ENCODE results near the gene MPP4. TPM values are rescaled to one million over a fixed set of nuclear protein-coding genes. Genes with fewer than 3 reads are reported as not detected.

MPP4 gene
- total and polyA plus RNA-seq, 2 of the 13 experiments (the other 11 are each of a cell fraction or from before 2014, with no cell fraction given), result not detected

- DNase-seq (ENCODE audit: low spot score) (no peak), ATAC-seq (no peak), FAIRE-seq (no peak)
- H3K27me3 ChIP-seq (ENCODE audit: control insufficient read depth in 1 of 2, insufficient read depth in 2 of 2, low read length in 2 of 2), result no peaks in the 10 kb centered on the region
- WGBS (ENCODE audit: low lambda C conversion rate), result 97% methylated on average over 8 of the region's 8 CpGs
- in situ Hi-C loops (cut with HindIII; ENCODE audit: extremely low pct_ligation_motif_present, low pct_unique_long_range_greater_than_20kb) (no loop called here), intact Hi-C loops (cut with micrococcal nuclease; ENCODE audit: unreplicated experiment) (no loop called here)
- H3K36me3 ChIP-seq (replicated peaks in 1 of 2; ENCODE audit: control insufficient read depth in 1 of 2, insufficient read depth in 2 of 2, low read length in 2 of 2), result peaks cover 8 to 46% of the 10 kb centered on the region in 2 experiments
- no peak overlapping the region for H3K27ac ChIP-seq (ENCODE audit: extremely low read length, insufficient read depth, low read length)
- no peaks in the 10 kb centered on the region for H3K79me2 ChIP-seq (ENCODE audit: insufficient read depth, low read length)
- H3K4me2 ChIP-seq (ENCODE audit: low read depth, low read length), result no peak overlapping the region
- H3K4me3 ChIP-seq (replicated peaks in 1 of 3; ENCODE audit: insufficient read depth in 1 of 3, low read depth in 2 of 3, low read length in 3 of 3), result no peak overlapping the region
- POLR2A ChIA-PET, result no interaction called here
- no peak for TF ChIP-seq KLF6 (CRISPR knock-in tag; IDR thresholded peaks at IDR 0.05)
- TF ChIP-seq ZNF232 (CRISPR knock-in tag; IDR thresholded peaks at IDR 0.05; ENCODE audit: borderline replicate concordance), result no peak
- no peak for TF ChIP-seq SP4 (CRISPR knock-in tag; IDR thresholded peaks at IDR 0.05)
- TF ChIP-seq ZNF562 (CRISPR knock-in tag; IDR thresholded peaks at IDR 0.05; ENCODE audit: borderline replicate concordance), result no peak
- no peak for TF ChIP-seq TCF7L2 (IDR thresholded peaks at IDR 0.05; ENCODE audit: low read depth, low read length)
- TF ChIP-seq ZBTB1 (CRISPR knock-in tag; IDR thresholded peaks at IDR 0.05; ENCODE audit: borderline replicate concordance), result no peak
- no peak for TF ChIP-seq PHF8 (CRISPR knock-in tag; IDR thresholded peaks at IDR 0.05)
- no peaks in the 10 kb centered on the region for H3K9me3 ChIP-seq (ENCODE audit: low read length)
- no TSS peak for BruUV-seq (replicated peaks)
- H3K4me1 ChIP-seq (ENCODE audit: insufficient read depth, low read length), result no peaks in the 10 kb centered on the region
- H2AFZ ChIP-seq (ENCODE audit: low read length), result no peak overlapping the region
- no peaks in the 10 kb centered on the region for H4K20me1 ChIP-seq (ENCODE audit: insufficient read depth, low read length)
- CTCF ChIA-PET (ENCODE audit: low intra/inter-chr PET ratio, low total read pairs), result no interaction called here
- H3K9ac ChIP-seq (ENCODE audit: insufficient read depth, low read depth, low read length), result no peak overlapping the region
These were observed 67.4 kb downstream of the MPP4 start for GRCh38 chr2:201631041-201631440.

- no peaks in the 10 kb centered on the region for H3K4me1 ChIP-seq (ENCODE audit: insufficient read depth, low read length)
- POLR2A ChIA-PET, result no interaction called here
- H3K9me3 ChIP-seq (ENCODE audit: low read length), result no peaks in the 10 kb centered on the region
- no peaks in the 10 kb centered on the region for H4K20me1 ChIP-seq (ENCODE audit: insufficient read depth, low read length)
- FAIRE-seq (peak; percentile 8), DNase-seq (ENCODE audit: low spot score) (no peak), ATAC-seq (no peak)
- peaks cover 8 to 46% of the 10 kb centered on the region in 2 experiments for H3K36me3 ChIP-seq (replicated peaks in 1 of 2; ENCODE audit: control insufficient read depth in 1 of 2, insufficient read depth in 2 of 2, low read length in 2 of 2)
- H2AFZ ChIP-seq (ENCODE audit: low read length), result no peak overlapping the region
- no peaks in the 10 kb centered on the region for H3K27me3 ChIP-seq (ENCODE audit: control insufficient read depth in 1 of 2, insufficient read depth in 2 of 2, low read length in 2 of 2)
- intact Hi-C loops (cut with micrococcal nuclease; ENCODE audit: unreplicated experiment), result no loop called here
- in situ Hi-C loops (cut with HindIII; ENCODE audit: extremely low pct_ligation_motif_present, low pct_unique_long_range_greater_than_20kb), result no loop called here
- H3K9ac ChIP-seq (ENCODE audit: insufficient read depth, low read depth, low read length), result no peak overlapping the region
- 95% methylated on average over 2 of the region's 2 CpGs for WGBS (ENCODE audit: low lambda C conversion rate)
- TF ChIP-seq ZNF335 (CRISPR knock-in tag; IDR thresholded peaks at IDR 0.05) (no peak), ZNF549 (CRISPR knock-in tag; IDR thresholded peaks at IDR 0.05) (no peak), ZKSCAN8 (CRISPR knock-in tag; IDR thresholded peaks at IDR 0.05; ENCODE audit: borderline replicate concordance) (no peak), TBX3 (IDR thresholded peaks at IDR 0.05; ENCODE audit: borderline replicate concordance) (no peak), ZNF720 (CRISPR knock-in tag; IDR thresholded peaks at IDR 0.05) (no peak), MNT (IDR thresholded peaks at IDR 0.05) (peak; percentile 81), ZNF879 (CRISPR knock-in tag; IDR thresholded peaks at IDR 0.05) (no peak)
- H3K4me3 ChIP-seq (replicated peaks in 1 of 3; ENCODE audit: insufficient read depth in 1 of 3, low read depth in 2 of 3, low read length in 3 of 3), result no peak overlapping the region
- CTCF ChIA-PET (ENCODE audit: low intra/inter-chr PET ratio, low total read pairs), result no interaction called here
- H3K27ac ChIP-seq (ENCODE audit: extremely low read length, insufficient read depth, low read length), result no peak overlapping the region
- BruUV-seq (replicated peaks), result no TSS peak
- H3K79me2 ChIP-seq (ENCODE audit: insufficient read depth, low read length), result no peaks in the 10 kb centered on the region
- no peak overlapping the region for H3K4me2 ChIP-seq (ENCODE audit: low read depth, low read length)
These were observed 67.9 kb downstream of the MPP4 start for GRCh38 chr2:201630577-201630976.
